Lower leg skin (tissue), 3 donors: Measurements from ENCODE around the gene TSEN54.

Experiments used
- CTCF ChIP-seq, 3 donors: fragments of 450-650 bp; IDR thresholded peaks; one replicate each; pipeline ENCODE4 v1.5.1; 2016; ENCODE audit warnings: antibody characterized with exemption in 3 of 3, mild to moderate bottlenecking in 3 of 3, moderate library complexity in 2 of 3
- POLR2A ChIP-seq, 2 donors: fragments of 450-650 bp; IDR thresholded peaks; one replicate each; pipeline ENCODE4 v1.6.1; 2016 to 2017; ENCODE audit warnings: antibody characterized with exemption in 2 of 2, mild to moderate bottlenecking in 1 of 2, moderate library complexity in 1 of 2

- TF ChIP-seq CTCF (IDR thresholded peaks at IDR 0.05) = no peak
- no peak for TF ChIP-seq POLR2A (IDR thresholded peaks at IDR 0.05)
These were observed 7.4 kb upstream of the TSEN54 start for GRCh38 chr17:75508931-75509361.
